UCSD-AML1 (cell line): ENCODE measurements around the gene GRAMD4.

Experiments
- DNase-seq: peaks from one replicate; lab custom pipeline; 2025; ENCODE audit not compliant: unreplicated experiment; lab: John Stamatoyannopoulos, UW

Gene GRAMD4

GRCh38 chr22:46684706-46685105, 64.5 kb downstream of the GRAMD4 start:
- DNase-seq: no peak

- no peak for DNase-seq
These were observed 66.2 kb downstream of the GRAMD4 start for GRCh38 chr22:46686221-46687047.

- DNase-seq: no peak
These were observed 66.9 kb downstream of the GRAMD4 start for GRCh38 chr22:46687048-46687444.

- no peak for DNase-seq
These were observed 67.3 kb downstream of the GRAMD4 start for GRCh38 chr22:46687460-46687859.

GRCh38 chr22:46688949-46689348, 68.8 kb downstream of the GRAMD4 start:
- DNase-seq: no peak

GRCh38 chr22:46690146-46690545, 70.0 kb downstream of the GRAMD4 start:
- no peak for DNase-seq

- no peak for DNase-seq
These were observed 71.4 kb downstream of the GRAMD4 start for GRCh38 chr22:46691571-46691970.

- DNase-seq: no peak
These were observed 73.6 kb downstream of the GRAMD4 start for GRCh38 chr22:46693634-46694415.

GRCh38 chr22:46694416-46695170, 74.4 kb downstream of the GRAMD4 start:
- DNase-seq: no peak

- no peak for DNase-seq
These were observed 75.4 kb downstream of the GRAMD4 start for GRCh38 chr22:46695346-46696228.

- DNase-seq: no peak
These were observed 76.0 kb downstream of the GRAMD4 start for GRCh38 chr22:46696229-46696518.

GRCh38 chr22:46696614-46697013, 76.4 kb downstream of the GRAMD4 start:
- DNase-seq: no peak

- DNase-seq: no peak
These were observed 77.8 kb downstream of the GRAMD4 start for GRCh38 chr22:46697811-46698515.

- DNase-seq: no peak
These were observed 78.9 kb downstream of the GRAMD4 start for GRCh38 chr22:46699091-46699490.

GRCh38 chr22:46701262-46701661, 81.1 kb downstream of the GRAMD4 start:
- no peak for DNase-seq

GRCh38 chr22:46703171-46703995, 83.2 kb downstream of the GRAMD4 start:
- DNase-seq: no peak

GRCh38 chr22:46703996-46704370, 83.8 kb downstream of the GRAMD4 start:
- DNase-seq: no peak

- no peak for DNase-seq
These were observed 85.9 kb downstream of the GRAMD4 start for GRCh38 chr22:46706060-46706459.

- no peak for DNase-seq
These were observed 87.1 kb downstream of the GRAMD4 start for GRCh38 chr22:46707305-46707704.
